Nephron progenitor cell (in vitro differentiated cells): Measurements from ENCODE around the gene TIMM9.
A peak's percentile ranks its signal among the peaks of the same experiment; 100 is the strongest.

ENCODE experiments used
- DNase-seq: peaks from one replicate; pipeline ENCODE4 v3.0.0; 2021
- H3K27ac Mint-ChIP-seq: 2 replicates; pipeline ENCODE4 v1.8.0; 2021; ENCODE audit warnings: mild to moderate bottlenecking, moderate library complexity, mixed read lengths
- H3K27me3 Mint-ChIP-seq: 2 replicates; pipeline ENCODE4 v1.8.0; 2021; ENCODE audit warnings: mild to moderate bottlenecking, low read depth, mixed read lengths; ENCODE audit not compliant: poor library complexity
- H3K36me3 Mint-ChIP-seq: 2 replicates; pipeline ENCODE4 v1.8.0; 2021; ENCODE audit warnings: low read depth, mixed read lengths
- H3K4me1 Mint-ChIP-seq: 2 replicates; pipeline ENCODE4 v1.8.0; 2021; ENCODE audit warnings: mixed read lengths
- H3K4me3 Mint-ChIP-seq: 2 replicates; pipeline ENCODE4 v1.8.0; 2021; ENCODE audit warnings: mild to moderate bottlenecking, moderate library complexity, mixed read lengths
- H3K9me3 Mint-ChIP-seq: 2 replicates; pipeline ENCODE4 v1.8.0; 2021; ENCODE audit warnings: mild to moderate bottlenecking, moderate library complexity, mixed read lengths
- CTCF ChIP-seq: fragments of 200-600 bp; sonication (generic); IDR thresholded peaks from 2 replicates; pipeline ENCODE4 v1.5.0; 2021; ENCODE audit warnings: antibody characterized with exemption

Gene TIMM9

GRCh38 chr14:58427281-58428117, at the start of gene TIMM9, which contains the start of gene KIAA0586:
Gene TIMM9, minus strand, starts transcription at chr14:58427531. Its CDS starts 15,586 bp downstream, at chr14:58411945.
Gene KIAA0586, plus strand, starts transcription at chr14:58427719. Its CDS starts 546 bp downstream, at chr14:58428265.
- peak within 1 kb of the TSS; percentile 99 for H3K27ac Mint-ChIP-seq
- no peaks in the 10 kb centered on the region for H3K27me3 Mint-ChIP-seq
- H3K9me3 Mint-ChIP-seq, result no peaks in the 10 kb centered on the region
- H3K36me3 Mint-ChIP-seq, result peaks cover 24% of the 10 kb centered on the region
- no peak for TF ChIP-seq CTCF
- DNase-seq, result peak; percentile 96
- peaks cover 34% of the 10 kb centered on the region for H3K4me1 Mint-ChIP-seq
- H3K4me3 Mint-ChIP-seq, result peak within 1 kb of the TSS; percentile 91

- no peak for DNase-seq
- Mint-ChIP-seq H3K27me3 (peaks cover 2% of the 10 kb centered on the region), H3K36me3 (peaks cover 88% of the 10 kb centered on the region), H3K4me3 (no peak overlapping the region), H3K27ac (no peak overlapping the region), H3K4me1 (no peaks in the 10 kb centered on the region), H3K9me3 (peaks cover 9% of the 10 kb centered on the region)
- no peak for TF ChIP-seq CTCF
Observed at GRCh38 chr14:58476320-58476719, 49.0 kb upstream of the TIMM9 start.

GRCh38 chr14:58469309-58469708, 42.0 kb upstream of the TIMM9 start:
- H3K9me3 Mint-ChIP-seq, result peaks cover 1% of the 10 kb centered on the region
- TF ChIP-seq CTCF, result no peak
- H3K36me3 Mint-ChIP-seq, result peaks cover 67% of the 10 kb centered on the region
- no peak overlapping the region for H3K4me3 Mint-ChIP-seq
- DNase-seq, result no peak
- H3K27me3 Mint-ChIP-seq, result no peaks in the 10 kb centered on the region
- peak overlapping the region; percentile 68 for H3K27ac Mint-ChIP-seq
- H3K4me1 Mint-ChIP-seq, result no peaks in the 10 kb centered on the region

- H3K36me3 Mint-ChIP-seq, result peaks cover 61% of the 10 kb centered on the region
- H3K9me3 Mint-ChIP-seq, result no peaks in the 10 kb centered on the region
- DNase-seq, result no peak
- no peaks in the 10 kb centered on the region for H3K27me3 Mint-ChIP-seq
- no peak overlapping the region for H3K27ac Mint-ChIP-seq
- H3K4me1 Mint-ChIP-seq, result no peaks in the 10 kb centered on the region
- H3K4me3 Mint-ChIP-seq, result no peak overlapping the region
- no peak for TF ChIP-seq CTCF
Observed at GRCh38 chr14:58467575-58467974, 40.2 kb upstream of the TIMM9 start.

- H3K36me3 Mint-ChIP-seq, result peaks cover 61% of the 10 kb centered on the region
- H3K4me3 Mint-ChIP-seq, result no peak overlapping the region
- H3K27me3 Mint-ChIP-seq, result no peaks in the 10 kb centered on the region
- H3K27ac Mint-ChIP-seq, result no peak overlapping the region
- DNase-seq, result no peak
- no peaks in the 10 kb centered on the region for H3K4me1 Mint-ChIP-seq
- no peaks in the 10 kb centered on the region for H3K9me3 Mint-ChIP-seq
- no peak for TF ChIP-seq CTCF
Observed at GRCh38 chr14:58466459-58466858, 39.1 kb upstream of the TIMM9 start.

- Mint-ChIP-seq H3K4me3 (no peak overlapping the region), H3K4me1 (no peaks in the 10 kb centered on the region), H3K27me3 (no peaks in the 10 kb centered on the region), H3K9me3 (no peaks in the 10 kb centered on the region), H3K36me3 (peaks cover 67% of the 10 kb centered on the region), H3K27ac (no peak overlapping the region)
- TF ChIP-seq CTCF, result no peak
- no peak for DNase-seq
Observed at GRCh38 chr14:58465421-58465820, 38.1 kb upstream of the TIMM9 start.
